ENCODE data around the gene AOC2. TPM values are rescaled to one million over a fixed set of nuclear protein-coding genes. Genes with fewer than 3 reads are reported as not detected.

AOC2 gene
- total and polyA plus RNA-seq, 4 donors: 0.17 to 2.4 (median 0.41) TPM

DNA sequence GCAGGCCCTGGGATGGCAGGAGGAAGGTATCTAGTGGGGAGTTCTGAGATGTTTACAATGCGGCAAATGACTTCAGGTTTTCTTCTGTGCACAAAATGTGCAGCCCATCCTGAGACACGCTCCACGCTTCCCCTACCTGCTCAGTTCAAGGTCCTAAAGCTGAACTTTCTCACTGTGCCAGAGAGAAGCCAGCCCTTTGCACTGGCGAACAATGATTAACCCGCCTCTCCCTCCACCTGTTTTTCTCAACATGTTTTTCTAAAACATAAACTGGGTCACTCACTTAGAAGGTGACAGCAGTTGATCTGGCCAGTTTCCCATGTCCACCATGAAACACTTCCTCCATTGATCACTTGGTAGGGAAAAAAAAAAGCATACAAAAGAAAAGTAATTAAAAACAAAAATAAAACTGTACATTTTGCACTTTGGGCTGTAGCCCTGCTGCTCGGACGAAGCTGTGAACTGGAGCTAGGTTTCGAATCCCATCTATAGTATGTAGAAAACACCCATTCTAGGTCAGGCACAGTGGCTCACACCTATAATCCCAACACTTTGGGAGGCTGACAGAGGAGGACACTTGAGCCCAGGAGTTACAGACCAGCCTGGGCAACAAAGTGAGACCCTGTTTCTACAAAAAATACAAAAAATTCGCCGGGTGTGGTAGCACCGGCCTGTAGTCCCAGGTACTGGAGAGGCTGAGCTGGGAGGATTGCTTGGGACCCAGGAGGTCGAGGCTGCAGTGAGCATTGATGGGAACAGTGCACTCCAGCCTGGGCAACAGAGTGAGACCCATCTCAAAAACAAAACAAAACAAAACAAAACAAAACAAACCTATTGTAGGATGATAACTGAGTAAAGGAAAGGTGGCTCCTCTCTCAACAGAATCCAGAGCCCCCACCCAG is 50.2 kb downstream of the AOC2 start:
- Histone ChIP-seq H3K4me1 (ENCODE audit: control insufficient read depth in 4 of 4, insufficient read depth in 4 of 4, low read length in 3 of 4) (peaks cover 15 to 54% (median 42%) of the 10 kb centered on the region in 4 donors), H3K9me3 (ENCODE audit: control insufficient read depth in 4 of 4, low read length in 3 of 4) (no peaks in the 10 kb centered on the region), H3K36me3 (ENCODE audit: control insufficient read depth in 4 of 4, insufficient read depth in 3 of 4, low read depth in 1 of 4, low read length in 3 of 4) (no peaks in the 10 kb centered on the region), H3K27me3 (ENCODE audit: control insufficient read depth in 4 of 4, insufficient read depth in 4 of 4, low read length in 3 of 4) (no peaks in the 10 kb centered on the region), H3K4me3 (ENCODE audit: low read depth in 1 of 3, low read length in 3 of 3) (peak overlapping the region; percentile 24 to 61 (median 47)), H3K27ac (ENCODE audit: low read depth in 1 of 2, low read length in 2 of 2) (peak overlapping the region; percentile 78 to 90), H3K9ac (ENCODE audit: low read depth in 1 of 2, low read length in 2 of 2) (peak overlapping the region in 1 of 2 donors; percentile 73)
- 38% methylated on average over 12 of the region's 12 CpGs for WGBS
- TF ChIP-seq SP1 (IDR thresholded peaks at IDR 0.05) (peak; percentile 96), EGR1 (IDR thresholded peaks at IDR 0.05; ENCODE audit: low read depth in 2 of 2) (peak in 1 of 2 donors; percentile 83), HNF4G (IDR thresholded peaks at IDR 0.05) (peak; percentile 96), HNF4A (conservative IDR thresholded peaks at IDR 0.05) (peak; percentile 97 to 100), NR2F2 (IDR thresholded peaks at IDR 0.05) (peak; percentile 59), FOXA1 (IDR thresholded peaks at IDR 0.05) (peak; percentile 90), GABPA (IDR thresholded peaks at IDR 0.05 in 1 of 2, conservative IDR thresholded peaks at IDR 0.05 in 1 of 2) (peak in 1 of 2 donors; percentile 56), TAF1 (conservative IDR thresholded peaks at IDR 0.05) (peak; percentile 10), RAD21 (IDR thresholded peaks at IDR 0.05) (peak; percentile 43 to 49), JUND (IDR thresholded peaks at IDR 0.05) (peak in 1 of 2 donors; percentile 86), FOXA2 (IDR thresholded peaks at IDR 0.05) (peak; percentile 77), RXRA (IDR thresholded peaks at IDR 0.05) (peak; percentile 95 to 99), YY1 (IDR thresholded peaks at IDR 0.05) (peak; percentile 90)
- TF ChIP-seq, protein P1, sequence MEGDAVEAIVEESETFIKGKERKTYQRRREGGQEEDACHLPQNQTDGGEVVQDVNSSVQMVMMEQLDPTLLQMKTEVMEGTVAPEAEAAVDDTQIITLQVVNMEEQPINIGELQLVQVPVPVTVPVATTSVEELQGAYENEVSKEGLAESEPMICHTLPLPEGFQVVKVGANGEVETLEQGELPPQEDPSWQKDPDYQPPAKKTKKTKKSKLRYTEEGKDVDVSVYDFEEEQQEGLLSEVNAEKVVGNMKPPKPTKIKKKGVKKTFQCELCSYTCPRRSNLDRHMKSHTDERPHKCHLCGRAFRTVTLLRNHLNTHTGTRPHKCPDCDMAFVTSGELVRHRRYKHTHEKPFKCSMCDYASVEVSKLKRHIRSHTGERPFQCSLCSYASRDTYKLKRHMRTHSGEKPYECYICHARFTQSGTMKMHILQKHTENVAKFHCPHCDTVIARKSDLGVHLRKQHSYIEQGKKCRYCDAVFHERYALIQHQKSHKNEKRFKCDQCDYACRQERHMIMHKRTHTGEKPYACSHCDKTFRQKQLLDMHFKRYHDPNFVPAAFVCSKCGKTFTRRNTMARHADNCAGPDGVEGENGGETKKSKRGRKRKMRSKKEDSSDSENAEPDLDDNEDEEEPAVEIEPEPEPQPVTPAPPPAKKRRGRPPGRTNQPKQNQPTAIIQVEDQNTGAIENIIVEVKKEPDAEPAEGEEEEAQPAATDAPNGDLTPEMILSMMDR (IDR thresholded peaks at IDR 0.05; ENCODE audit: low read depth, low read length, missing input control): no peak
- TF ChIP-seq, protein P2, sequence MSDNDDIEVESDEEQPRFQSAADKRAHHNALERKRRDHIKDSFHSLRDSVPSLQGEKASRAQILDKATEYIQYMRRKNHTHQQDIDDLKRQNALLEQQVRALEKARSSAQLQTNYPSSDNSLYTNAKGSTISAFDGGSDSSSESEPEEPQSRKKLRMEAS (IDR thresholded peaks at IDR 0.05): peak; percentile 91
- TF ChIP-seq, protein P3, sequence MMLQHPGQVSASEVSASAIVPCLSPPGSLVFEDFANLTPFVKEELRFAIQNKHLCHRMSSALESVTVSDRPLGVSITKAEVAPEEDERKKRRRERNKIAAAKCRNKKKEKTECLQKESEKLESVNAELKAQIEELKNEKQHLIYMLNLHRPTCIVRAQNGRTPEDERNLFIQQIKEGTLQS (IDR thresholded peaks at IDR 0.05): peak; percentile 47
- TF ChIP-seq, protein P4, sequence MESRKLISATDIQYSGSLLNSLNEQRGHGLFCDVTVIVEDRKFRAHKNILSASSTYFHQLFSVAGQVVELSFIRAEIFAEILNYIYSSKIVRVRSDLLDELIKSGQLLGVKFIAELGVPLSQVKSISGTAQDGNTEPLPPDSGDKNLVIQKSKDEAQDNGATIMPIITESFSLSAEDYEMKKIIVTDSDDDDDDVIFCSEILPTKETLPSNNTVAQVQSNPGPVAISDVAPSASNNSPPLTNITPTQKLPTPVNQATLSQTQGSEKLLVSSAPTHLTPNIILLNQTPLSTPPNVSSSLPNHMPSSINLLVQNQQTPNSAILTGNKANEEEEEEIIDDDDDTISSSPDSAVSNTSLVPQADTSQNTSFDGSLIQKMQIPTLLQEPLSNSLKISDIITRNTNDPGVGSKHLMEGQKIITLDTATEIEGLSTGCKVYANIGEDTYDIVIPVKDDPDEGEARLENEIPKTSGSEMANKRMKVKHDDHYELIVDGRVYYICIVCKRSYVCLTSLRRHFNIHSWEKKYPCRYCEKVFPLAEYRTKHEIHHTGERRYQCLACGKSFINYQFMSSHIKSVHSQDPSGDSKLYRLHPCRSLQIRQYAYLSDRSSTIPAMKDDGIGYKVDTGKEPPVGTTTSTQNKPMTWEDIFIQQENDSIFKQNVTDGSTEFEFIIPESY (IDR thresholded peaks at IDR 0.05): peak; percentile 83
- TF ChIP-seq, protein P5, sequence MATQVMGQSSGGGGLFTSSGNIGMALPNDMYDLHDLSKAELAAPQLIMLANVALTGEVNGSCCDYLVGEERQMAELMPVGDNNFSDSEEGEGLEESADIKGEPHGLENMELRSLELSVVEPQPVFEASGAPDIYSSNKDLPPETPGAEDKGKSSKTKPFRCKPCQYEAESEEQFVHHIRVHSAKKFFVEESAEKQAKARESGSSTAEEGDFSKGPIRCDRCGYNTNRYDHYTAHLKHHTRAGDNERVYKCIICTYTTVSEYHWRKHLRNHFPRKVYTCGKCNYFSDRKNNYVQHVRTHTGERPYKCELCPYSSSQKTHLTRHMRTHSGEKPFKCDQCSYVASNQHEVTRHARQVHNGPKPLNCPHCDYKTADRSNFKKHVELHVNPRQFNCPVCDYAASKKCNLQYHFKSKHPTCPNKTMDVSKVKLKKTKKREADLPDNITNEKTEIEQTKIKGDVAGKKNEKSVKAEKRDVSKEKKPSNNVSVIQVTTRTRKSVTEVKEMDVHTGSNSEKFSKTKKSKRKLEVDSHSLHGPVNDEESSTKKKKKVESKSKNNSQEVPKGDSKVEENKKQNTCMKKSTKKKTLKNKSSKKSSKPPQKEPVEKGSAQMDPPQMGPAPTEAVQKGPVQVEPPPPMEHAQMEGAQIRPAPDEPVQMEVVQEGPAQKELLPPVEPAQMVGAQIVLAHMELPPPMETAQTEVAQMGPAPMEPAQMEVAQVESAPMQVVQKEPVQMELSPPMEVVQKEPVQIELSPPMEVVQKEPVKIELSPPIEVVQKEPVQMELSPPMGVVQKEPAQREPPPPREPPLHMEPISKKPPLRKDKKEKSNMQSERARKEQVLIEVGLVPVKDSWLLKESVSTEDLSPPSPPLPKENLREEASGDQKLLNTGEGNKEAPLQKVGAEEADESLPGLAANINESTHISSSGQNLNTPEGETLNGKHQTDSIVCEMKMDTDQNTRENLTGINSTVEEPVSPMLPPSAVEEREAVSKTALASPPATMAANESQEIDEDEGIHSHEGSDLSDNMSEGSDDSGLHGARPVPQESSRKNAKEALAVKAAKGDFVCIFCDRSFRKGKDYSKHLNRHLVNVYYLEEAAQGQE (IDR thresholded peaks at IDR 0.05): peak; percentile 85
- peak; percentile 59 for DNase-seq (ENCODE audit: low spot score)

All from liver (tissue), 9 donors.